Stimulated activated CD4-positive, alpha-beta T cell treated with anti-CD3 and anti-CD28 coated beads, Interleukin-1b, Interleukin-23, amount 100 ng/mL, for 24 hours (primary cell): ENCODE data around the gene NKTR.

Source experiments
- DNase-seq, 4 experiments: peaks; one replicate each; pipeline ENCODE4 v3.0.0-alpha.2; 2020; ENCODE audit warnings: low read depth in 4 of 4, low spot score in 1 of 4

The NKTR gene

DNA sequence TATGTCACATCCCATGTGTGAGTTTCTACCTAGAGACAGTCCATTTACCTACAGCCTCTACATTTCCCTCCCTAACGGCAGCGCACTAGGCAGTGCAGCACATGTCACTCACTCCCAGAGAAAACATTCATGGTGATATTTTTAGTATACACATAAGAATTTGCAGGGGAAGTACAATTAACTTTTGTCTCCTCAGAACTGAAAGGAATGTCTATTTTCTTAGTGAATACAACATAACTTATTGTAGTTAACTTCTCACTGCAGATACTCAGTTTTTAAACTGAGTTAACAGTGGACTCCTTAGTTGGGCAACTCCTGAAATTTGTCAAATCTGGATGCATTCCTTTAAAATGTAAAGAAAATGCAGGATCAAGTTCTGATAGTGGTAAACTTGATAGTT, 48.5 kb downstream of the NKTR start:
- DNase-seq, result no peak

- DNase-seq, result no peak
Measured at GRCh38 chr3:42649783-42650182, 49.3 kb downstream of the NKTR start.

GRCh38 chr3:42651248-42652091, 51.0 kb downstream of the NKTR start:
- no peak for DNase-seq

DNA sequence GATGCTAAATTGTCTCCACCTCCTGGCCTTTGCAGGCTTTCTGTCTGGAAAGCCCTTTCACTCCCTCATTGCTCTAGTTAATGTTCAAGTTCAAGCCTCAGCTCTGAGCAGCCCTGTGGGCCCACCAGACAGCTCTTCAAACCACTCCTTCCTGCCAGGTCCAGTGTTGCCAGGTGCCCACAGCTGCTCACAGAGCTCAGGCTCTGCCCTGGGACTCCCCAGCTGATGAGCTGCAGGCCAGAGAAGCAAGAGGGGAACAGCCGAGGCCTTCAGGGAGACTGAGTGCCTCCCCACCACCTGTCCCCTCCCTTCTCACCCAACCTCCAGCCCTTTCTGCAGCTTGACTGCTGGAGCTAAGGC, 51.7 kb downstream of the NKTR start:
- DNase-seq, result no peak

GRCh38 chr3:42652611-42653302, 52.3 kb downstream of the NKTR start:
- no peak for DNase-seq

GRCh38 chr3:42653303-42653559, 52.7 kb downstream of the NKTR start:
- DNase-seq, result no peak

- DNase-seq, result no peak
Measured at GRCh38 chr3:42653560-42654330, 53.3 kb downstream of the NKTR start, which contains the start of gene ZBTB47. ZBTB47 (plus strand) TSS chr3:42653697; CDS start chr3:42658356, 4,659 bp downstream.

DNA sequence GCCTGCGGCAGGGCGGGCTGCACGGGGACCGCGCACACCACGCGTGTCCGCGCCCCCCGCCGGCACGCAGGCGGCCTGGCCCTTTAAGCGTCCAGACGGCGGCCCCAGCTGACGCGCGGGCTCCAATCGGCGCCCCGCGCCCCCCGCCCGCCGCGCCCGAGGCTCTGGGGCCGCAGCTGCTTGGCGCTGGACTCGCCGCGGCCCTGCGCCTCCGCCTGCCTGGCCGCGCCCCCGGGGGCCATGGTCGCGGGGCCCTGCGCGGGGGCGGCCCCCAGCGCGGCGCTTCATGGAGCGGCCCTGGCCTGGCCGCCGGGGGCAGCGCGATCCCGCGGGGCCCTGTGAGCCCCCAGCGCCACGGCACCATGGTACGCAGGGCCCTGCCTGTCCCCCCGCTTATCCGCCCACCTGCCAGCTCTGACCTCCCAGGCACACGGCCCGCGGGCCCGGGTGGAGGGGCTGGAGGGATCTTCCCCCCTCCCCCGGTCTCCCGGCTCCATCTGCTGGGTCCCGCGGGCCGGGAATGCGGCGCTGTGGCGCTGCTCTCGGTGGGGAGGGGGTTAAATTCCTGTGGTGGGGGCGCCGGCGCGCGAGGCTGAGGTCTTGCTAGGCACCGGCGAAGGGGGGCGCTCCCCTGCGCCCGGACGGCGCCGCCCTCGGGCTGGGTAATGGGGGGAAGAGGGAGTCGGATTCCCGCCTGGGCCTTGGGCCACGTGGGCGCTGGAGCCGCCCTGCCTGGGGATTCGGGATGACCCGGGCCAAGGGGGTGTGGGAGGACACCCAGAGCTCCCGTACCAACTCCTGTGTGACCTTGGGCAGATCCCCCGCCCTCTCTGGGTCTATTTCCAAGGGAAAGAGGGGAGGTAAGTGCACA, 54.1 kb downstream of the NKTR start:
- no peak for DNase-seq

DNA sequence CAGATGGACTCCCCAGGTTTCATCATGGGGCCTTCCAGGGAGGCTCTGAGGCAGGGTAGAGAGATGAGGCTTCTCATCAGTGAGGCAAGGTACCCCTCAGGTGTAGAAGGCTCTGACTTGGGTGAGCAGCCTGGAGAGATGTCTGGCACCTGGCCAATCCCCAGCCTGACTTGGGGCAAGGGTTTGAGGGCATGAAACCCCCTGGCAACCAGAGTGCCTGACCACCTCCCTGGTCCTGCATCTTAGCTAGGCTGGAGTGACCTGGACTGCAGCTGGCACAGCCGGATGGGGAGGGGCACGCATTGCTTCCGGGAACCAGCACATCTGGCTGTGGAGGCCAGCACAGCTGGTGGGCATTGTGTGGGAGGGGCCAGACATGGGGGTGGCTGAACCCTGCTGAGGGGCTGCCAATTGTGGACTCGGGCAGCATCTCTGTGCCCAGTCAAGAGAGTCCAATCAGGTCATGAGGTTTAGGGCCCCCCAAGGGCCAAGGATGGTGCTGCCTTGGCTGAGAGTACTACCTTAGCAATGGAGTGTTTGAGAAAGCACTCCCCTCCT, 54.9 kb downstream of the NKTR start:
- DNase-seq, result no peak

DNA sequence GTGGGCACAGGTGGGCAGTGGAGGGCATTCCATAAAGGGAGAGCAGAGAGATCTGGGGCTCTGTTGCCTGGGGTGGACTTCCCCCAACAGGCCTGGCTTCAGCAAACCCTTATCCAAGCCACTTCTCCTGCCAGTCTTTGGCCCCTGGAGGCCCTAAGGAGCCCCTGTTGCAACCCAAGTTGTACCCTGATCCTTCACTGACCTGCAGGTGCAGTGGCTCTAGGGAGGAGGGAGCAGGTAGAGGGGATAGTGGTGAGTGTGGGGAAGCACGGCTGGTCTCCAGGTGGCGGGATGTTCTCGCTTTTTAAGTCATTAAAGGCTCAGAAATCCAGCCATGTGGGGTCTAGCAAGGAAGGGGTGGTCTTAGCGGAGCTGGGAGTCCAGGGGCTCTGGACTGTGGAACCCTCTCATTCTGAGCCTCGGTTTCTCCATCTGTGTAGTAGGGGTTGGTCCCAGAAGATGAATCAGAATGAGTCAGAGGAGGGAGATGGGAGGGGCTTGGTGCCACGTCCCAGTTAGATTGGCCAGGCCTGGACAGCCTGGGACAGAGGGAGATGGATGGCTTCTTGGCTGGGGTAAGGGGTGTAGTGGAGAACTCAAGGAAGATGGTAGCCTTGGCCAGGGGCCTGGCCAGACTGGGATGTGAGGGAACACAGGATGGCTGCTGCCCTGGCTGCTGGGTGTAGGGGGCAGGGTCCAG, 55.6 kb downstream of the NKTR start:
- DNase-seq, result no peak

- DNase-seq, result no peak
Measured at GRCh38 chr3:42656680-42657610, 56.5 kb downstream of the NKTR start.

DNA sequence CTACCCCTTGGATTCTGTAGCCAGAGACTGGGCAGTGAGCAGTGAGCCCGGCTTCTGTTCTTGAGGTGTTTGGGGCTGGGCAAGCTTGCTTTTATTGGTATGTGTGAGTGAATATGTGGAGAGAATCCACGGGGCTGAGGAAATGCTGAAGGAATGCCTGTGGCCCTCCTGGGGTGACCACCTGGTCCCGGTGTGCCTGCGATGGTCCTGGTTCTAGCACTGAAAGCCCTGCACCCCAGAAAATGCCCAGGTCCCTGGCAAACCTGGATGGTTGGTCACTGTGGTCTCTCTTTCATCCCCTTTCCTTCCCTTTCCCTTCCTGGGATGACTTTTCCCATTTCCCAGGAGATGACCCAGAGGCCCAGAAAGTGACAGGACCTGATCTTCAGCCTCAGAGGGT, 57.2 kb downstream of the NKTR start:
- DNase-seq, result no peak

- no peak for DNase-seq
Measured at GRCh38 chr3:42658091-42658770, 57.7 kb downstream of the NKTR start.

- DNase-seq, result no peak
Measured at GRCh38 chr3:42658771-42659390, 58.4 kb downstream of the NKTR start.

GRCh38 chr3:42659451-42660130, 59.1 kb downstream of the NKTR start:
- DNase-seq, result no peak

- DNase-seq, result no peak
Measured at GRCh38 chr3:42660131-42660715, 59.7 kb downstream of the NKTR start.

GRCh38 chr3:42660898-42661297, 60.4 kb downstream of the NKTR start:
- no peak for DNase-seq
